ENCODE data around the gene AIPL1. TPM values are rescaled to one million over a fixed set of nuclear protein-coding genes. Genes with fewer than 3 reads are reported as not detected.

The AIPL1 gene
- total and polyA plus RNA-seq, 2 experiments from 2014 or later: 0.17 to 0.24 TPM

GRCh38 chr17:6422654-6423241 is 12.2 kb downstream of the AIPL1 start:
- no peak overlapping the region for H3K4me2 ChIP-seq
- Mint-ChIP-seq H3K4me3 (no peak overlapping the region; the same call in 2 of the 3 replicates), H3K27me3 (ENCODE audit: insufficient read depth, low read depth, poor library complexity) (peaks cover 13% of the 10 kb centered on the region), H3K4me1 (peaks cover 10% of the 10 kb centered on the region), H3K36me3 (ENCODE audit: low read depth) (no peaks in the 10 kb centered on the region), H3K27ac (no peak overlapping the region), H3K9me3 (no peaks in the 10 kb centered on the region)
- peak overlapping the region; percentile 95 for H2AFZ ChIP-seq
- peak; percentile 38 for DNase-seq (ENCODE audit: low spot score)
- no peaks in the 10 kb centered on the region for H3F3A ChIP-seq (replicated peaks; ENCODE audit: low read depth)
- no peak overlapping the region for H3K27ac ChIP-seq (ENCODE audit: low read depth)
- H3K4me3 ChIP-seq: no peak overlapping the region
- ATAC-seq: peak; percentile 48
- H4K20me1 ChIP-seq (replicated peaks; ENCODE audit: insufficient read depth): no peaks in the 10 kb centered on the region
- no peaks in the 10 kb centered on the region for H3K79me2 ChIP-seq (replicated peaks; ENCODE audit: insufficient read depth)
- no peaks in the 10 kb centered on the region for H3K27me3 ChIP-seq (ENCODE audit: insufficient read depth)
- H3K36me3 ChIP-seq (ENCODE audit: insufficient read depth): no peaks in the 10 kb centered on the region
- TF ChIP-seq CTCF (conservative IDR thresholded peaks at IDR 0.05; ENCODE audit: low read depth in 2 of 2) (peak; percentile 47 to 56), JUNB (IDR thresholded peaks at IDR 0.05; ENCODE audit: unreplicated experiment) (no peak)
- H3K9me2 ChIP-seq (ENCODE audit: insufficient read depth): no peaks in the 10 kb centered on the region
- peaks cover 5% of the 10 kb centered on the region for H3K4me1 ChIP-seq (ENCODE audit: insufficient read depth)

- Histone ChIP-seq H2AFZ (peak overlapping the region; percentile 95), H3K27ac (ENCODE audit: low read depth) (no peak overlapping the region)
- ATAC-seq: peak; percentile 84
Measured at GRCh38 chr17:6421700-6422604, 13.0 kb downstream of the AIPL1 start.

More at GRCh38 chr17:6421700-6422604, 13.0 kb downstream of the AIPL1 start:
- H3K9me3 Mint-ChIP-seq: no peaks in the 10 kb centered on the region
- no peak overlapping the region for H3K4me2 ChIP-seq
- H3K4me3 Mint-ChIP-seq: no peak overlapping the region
- H3K4me1 ChIP-seq (ENCODE audit: insufficient read depth): peaks cover 5% of the 10 kb centered on the region
- no peak for TF ChIP-seq ZNF331 (CRISPR knock-in tag; IDR thresholded peaks at IDR 0.05; ENCODE audit: low read depth)
- TF ChIP-seq CTCF (conservative IDR thresholded peaks at IDR 0.05; ENCODE audit: low read depth in 2 of 2): peak; percentile 83 to 94
- H3K27ac Mint-ChIP-seq: no peak overlapping the region
- H3K36me3 Mint-ChIP-seq (ENCODE audit: low read depth): no peaks in the 10 kb centered on the region
- peaks cover 11% of the 10 kb centered on the region for H3K27me3 Mint-ChIP-seq (ENCODE audit: insufficient read depth, low read depth, poor library complexity)
- no peaks in the 10 kb centered on the region for H3K79me2 ChIP-seq (replicated peaks; ENCODE audit: insufficient read depth)
- DNase-seq (ENCODE audit: low spot score): peak; percentile 92
- H3K9me2 ChIP-seq (ENCODE audit: insufficient read depth): no peaks in the 10 kb centered on the region
- no peaks in the 10 kb centered on the region for H3K27me3 ChIP-seq (ENCODE audit: insufficient read depth)
- H3F3A ChIP-seq (replicated peaks; ENCODE audit: low read depth): no peaks in the 10 kb centered on the region
- H3K36me3 ChIP-seq (ENCODE audit: insufficient read depth): no peaks in the 10 kb centered on the region
- H4K20me1 ChIP-seq (replicated peaks; ENCODE audit: insufficient read depth): no peaks in the 10 kb centered on the region
- H3K4me3 ChIP-seq: no peak overlapping the region
- H3K4me1 Mint-ChIP-seq: peaks cover 10% of the 10 kb centered on the region
